Liver (tissue), 3 donors: ENCODE data around the gene ATXN1.

ENCODE experiments used
- CTCF ChIP-seq: fragments of 150-350 bp; IDR thresholded peaks from 2 replicates; pipeline ENCODE4 v1.5.1; 2017; ENCODE audit warnings: improper control_type of control experiment, low read depth, low read length; ENCODE audit not compliant: missing input control
- EGR1 ChIP-seq, 2 donors: IDR thresholded peaks; 2 replicates each; pipeline ENCODE4 v1.6.1; 2016 to 2018; ENCODE audit warnings: antibody characterized with exemption in 2 of 2, low read depth in 2 of 2
- FOXA1 ChIP-seq: IDR thresholded peaks from 2 replicates; pipeline ENCODE4 v1.6.1; 2016; ENCODE audit warnings: antibody characterized with exemption
- GABPA ChIP-seq, 2 donors: IDR thresholded peaks in 1 of 2; conservative IDR thresholded peaks in 1 of 2; 2 replicates each; pipeline ENCODE4 v1.6.1; 2016; ENCODE audit warnings: antibody characterized with exemption in 2 of 2, mild to moderate bottlenecking in 1 of 2, moderate library complexity in 1 of 2
- RXRA ChIP-seq, 2 donors: IDR thresholded peaks; 2 replicates each; pipeline ENCODE4 v1.6.1; 2017 to 2018; ENCODE audit warnings: antibody characterized with exemption in 2 of 2, mild to moderate bottlenecking in 1 of 2
- SP1 ChIP-seq: IDR thresholded peaks from 2 replicates; pipeline ENCODE4 v1.6.1; 2018; ENCODE audit warnings: antibody characterized with exemption, mild to moderate bottlenecking
- TAF1 ChIP-seq: conservative IDR thresholded peaks from 2 replicates; pipeline ENCODE4 v1.6.1; 2016; ENCODE audit warnings: antibody characterized with exemption, mild to moderate bottlenecking
- ZBTB33 ChIP-seq: IDR thresholded peaks from 2 replicates; pipeline ENCODE4 v1.6.1; 2016; ENCODE audit warnings: antibody characterized with exemption
- TF ChIP-seq, protein P1 (sequence below): IDR thresholded peaks from 2 replicates; pipeline ENCODE4 v1.6.1; 2016; ENCODE audit warnings: antibody characterized with exemption
- TF ChIP-seq, protein P2 (sequence below): IDR thresholded peaks from 2 replicates; pipeline ENCODE4 v1.6.1; 2016; ENCODE audit warnings: antibody characterized with exemption
- TF ChIP-seq, protein P3 (sequence below): IDR thresholded peaks from 2 replicates; pipeline ENCODE4 v1.6.1; 2016; ENCODE audit warnings: antibody characterized with exemption, mild to moderate bottlenecking
- donor health status: healthy.
- donor health status: healthy.

DNA sequence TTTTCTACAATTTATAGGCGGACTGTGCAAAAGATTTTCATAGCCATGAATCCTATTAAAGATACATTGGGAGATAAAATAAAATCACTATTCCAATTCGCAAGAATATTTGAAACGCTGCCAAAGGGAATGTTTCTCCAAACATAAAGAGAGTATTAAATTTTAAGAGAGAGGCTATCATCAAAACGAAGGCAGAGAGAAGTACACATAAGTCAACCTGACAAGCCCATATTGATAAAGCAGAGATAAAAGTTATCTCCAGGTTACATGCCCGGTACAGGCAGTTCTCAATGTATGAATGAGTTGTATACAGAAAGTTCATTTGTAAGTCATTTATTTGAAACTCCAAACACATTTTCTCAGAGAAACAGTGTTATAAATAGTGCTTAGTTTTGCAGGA is 193.1 kb downstream of the ATXN1 start:
- TF ChIP-seq, protein P1, sequence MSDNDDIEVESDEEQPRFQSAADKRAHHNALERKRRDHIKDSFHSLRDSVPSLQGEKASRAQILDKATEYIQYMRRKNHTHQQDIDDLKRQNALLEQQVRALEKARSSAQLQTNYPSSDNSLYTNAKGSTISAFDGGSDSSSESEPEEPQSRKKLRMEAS: no peak
- no peak for TF ChIP-seq ZBTB33
- no peak for TF ChIP-seq CTCF
- TF ChIP-seq TAF1: no peak
- no peak for TF ChIP-seq EGR1 (IDR thresholded peaks at IDR 0.05; ENCODE audit: low read depth in 2 of 2)
- no peak for TF ChIP-seq SP1
- TF ChIP-seq RXRA (IDR thresholded peaks at IDR 0.05): no peak
- no peak for TF ChIP-seq FOXA1
- TF ChIP-seq, protein P2, sequence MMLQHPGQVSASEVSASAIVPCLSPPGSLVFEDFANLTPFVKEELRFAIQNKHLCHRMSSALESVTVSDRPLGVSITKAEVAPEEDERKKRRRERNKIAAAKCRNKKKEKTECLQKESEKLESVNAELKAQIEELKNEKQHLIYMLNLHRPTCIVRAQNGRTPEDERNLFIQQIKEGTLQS: no peak
- TF ChIP-seq, protein P3, sequence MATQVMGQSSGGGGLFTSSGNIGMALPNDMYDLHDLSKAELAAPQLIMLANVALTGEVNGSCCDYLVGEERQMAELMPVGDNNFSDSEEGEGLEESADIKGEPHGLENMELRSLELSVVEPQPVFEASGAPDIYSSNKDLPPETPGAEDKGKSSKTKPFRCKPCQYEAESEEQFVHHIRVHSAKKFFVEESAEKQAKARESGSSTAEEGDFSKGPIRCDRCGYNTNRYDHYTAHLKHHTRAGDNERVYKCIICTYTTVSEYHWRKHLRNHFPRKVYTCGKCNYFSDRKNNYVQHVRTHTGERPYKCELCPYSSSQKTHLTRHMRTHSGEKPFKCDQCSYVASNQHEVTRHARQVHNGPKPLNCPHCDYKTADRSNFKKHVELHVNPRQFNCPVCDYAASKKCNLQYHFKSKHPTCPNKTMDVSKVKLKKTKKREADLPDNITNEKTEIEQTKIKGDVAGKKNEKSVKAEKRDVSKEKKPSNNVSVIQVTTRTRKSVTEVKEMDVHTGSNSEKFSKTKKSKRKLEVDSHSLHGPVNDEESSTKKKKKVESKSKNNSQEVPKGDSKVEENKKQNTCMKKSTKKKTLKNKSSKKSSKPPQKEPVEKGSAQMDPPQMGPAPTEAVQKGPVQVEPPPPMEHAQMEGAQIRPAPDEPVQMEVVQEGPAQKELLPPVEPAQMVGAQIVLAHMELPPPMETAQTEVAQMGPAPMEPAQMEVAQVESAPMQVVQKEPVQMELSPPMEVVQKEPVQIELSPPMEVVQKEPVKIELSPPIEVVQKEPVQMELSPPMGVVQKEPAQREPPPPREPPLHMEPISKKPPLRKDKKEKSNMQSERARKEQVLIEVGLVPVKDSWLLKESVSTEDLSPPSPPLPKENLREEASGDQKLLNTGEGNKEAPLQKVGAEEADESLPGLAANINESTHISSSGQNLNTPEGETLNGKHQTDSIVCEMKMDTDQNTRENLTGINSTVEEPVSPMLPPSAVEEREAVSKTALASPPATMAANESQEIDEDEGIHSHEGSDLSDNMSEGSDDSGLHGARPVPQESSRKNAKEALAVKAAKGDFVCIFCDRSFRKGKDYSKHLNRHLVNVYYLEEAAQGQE: no peak
- no peak for TF ChIP-seq GABPA (IDR thresholded peaks at IDR 0.05 in 1 of 2, conservative IDR thresholded peaks at IDR 0.05 in 1 of 2)
